K562 (cell line): ENCODE data around the gene UQCRFS1. TPM values are rescaled to one million over a fixed set of nuclear protein-coding genes. Genes with fewer than 3 reads are reported as not detected.

Experiments used
- ATAC-seq: fragments of 200-7000 bp; cut with Tn5 transposase; 3 replicates; pipeline ENCODE4 v1.9.1; 2020; ENCODE audit warnings: moderate library complexity
- Bru-seq: library from RNA; stranded (reverse); fragments of 400-500 nt; gene quantifications from one replicate; lab custom pipeline; 2021; lab: Mats Ljungman, UMichigan
- BruChase-seq, 2 experiments: library from RNA; stranded (reverse); fragments of 400-500 nt; gene quantifications; one replicate each; lab custom pipeline; 2021; lab: Mats Ljungman, UMichigan
- BruUV-seq: library from RNA; stranded (reverse); fragments of 400-500 nt; replicated peaks from 2 replicates; lab custom pipeline; 2021; lab: Mats Ljungman, UMichigan
- CTCF ChIA-PET: fragments of 300-600 bp; formaldehyde crosslinking; extraction: SDS; loops from one replicate; lab custom pipeline; 2021; ENCODE audit warnings: low intra/inter-chr PET ratio; lab: Yijun Ruan, JAX
- POLR2A ChIA-PET: fragments of 300-600, 350-650 bp; sonication (Branson Sonifier 250); formaldehyde crosslinking; extraction: SDS; loops from one replicate; lab custom pipeline; 2021; ENCODE audit warnings: antibody characterized with exemption, inconsistent platforms; lab: Yijun Ruan, JAX
- DNase-seq, 4 experiments: peaks; one replicate each; pipeline versions ENCODE4 v3.0.0 to v3.0.0-alpha.2; 2011 to 2018; ENCODE audit warnings: low spot score in 3 of 4, mixed read lengths in 3 of 4; ENCODE audit errors: extremely low read depth in 1 of 4
- FAIRE-seq: peaks from 2 replicates; lab custom pipeline; 2011; peaks lifted over from hg19 to GRCh38; lab: Jason Lieb, UNC
- H2AFZ ChIP-seq: 2 replicates; pipeline ENCODE4 v1.6.0; 2011; ENCODE audit warnings: low read depth, low read length, control low read depth, inconsistent platforms
- H3K27ac ChIP-seq: fragments of 200-600 bp; 3 replicates; pipeline ENCODE4 v1.8.0; 2011; ENCODE audit warnings: low read depth, mild to moderate bottlenecking, control low read depth, inconsistent platforms, low read length, moderate library complexity, mixed read lengths; ENCODE audit errors: extremely low read depth
- H3K27me3 ChIP-seq, 2 experiments: fragments of 300-600 bp in 1 of 2; 2 replicates in 1 of 2; 3 replicates in 1 of 2; pipeline versions ENCODE4 v1.6.0 to v1.8.0; 2011; ENCODE audit warnings: inconsistent platforms in 2 of 2, low read length in 2 of 2, mild to moderate bottlenecking in 1 of 2, mixed read lengths in 1 of 2, moderate library complexity in 1 of 2; ENCODE audit not compliant: control insufficient read depth in 2 of 2, insufficient read depth in 2 of 2
- H3K36me3 ChIP-seq: fragments of 300-600 bp; 3 replicates; pipeline ENCODE4 v1.8.0; 2011; ENCODE audit warnings: mild to moderate bottlenecking, low read length, inconsistent platforms; ENCODE audit not compliant: control insufficient read depth, insufficient read depth
- H3K4me1 ChIP-seq, 2 experiments: fragments of 200-600 bp in 1 of 2; replicated peaks in 1 of 2; 2 replicates in 1 of 2; 3 replicates in 1 of 2; pipeline versions ENCODE4 v1.5.1 to v1.8.0; 2011; ENCODE audit warnings: inconsistent platforms in 2 of 2, low read length in 2 of 2, mild to moderate bottlenecking in 1 of 2, mixed read lengths in 1 of 2, moderate library complexity in 1 of 2; ENCODE audit not compliant: control insufficient read depth in 2 of 2, insufficient read depth in 2 of 2
- H3K4me2 ChIP-seq: 2 replicates; pipeline ENCODE4 v1.6.1; 2011; ENCODE audit warnings: low read length, control low read depth, inconsistent platforms, mixed read lengths; ENCODE audit not compliant: insufficient read depth
- H3K4me3 ChIP-seq: fragments of 200-600 bp; sonication (generic), shearing (Covaris generic); 2 replicates; pipeline ENCODE4 v1.5.1; 2016; ENCODE audit warnings: control low read depth, inconsistent platforms
- H3K79me2 ChIP-seq: fragments of 200-600 bp; 3 replicates; pipeline ENCODE4 v1.8.0; 2011; ENCODE audit warnings: low read length, inconsistent platforms; ENCODE audit not compliant: control insufficient read depth, insufficient read depth
- H3K9ac ChIP-seq, 2 experiments: 2 replicates each; pipeline versions ENCODE4 v1.6.0 to v1.6.1; 2011; ENCODE audit warnings: low read depth in 2 of 2, low read length in 2 of 2, control low read depth in 1 of 2, inconsistent platforms in 1 of 2, mild to moderate bottlenecking in 1 of 2, mixed read lengths in 1 of 2; ENCODE audit not compliant: insufficient read depth in 1 of 2
- H3K9me1 ChIP-seq: one replicate; pipeline ENCODE4 v1.6.0; 2011; ENCODE audit warnings: inconsistent platforms, mild to moderate bottlenecking, low read length, moderate library complexity; ENCODE audit not compliant: control insufficient read depth, insufficient read depth
- H3K9me3 ChIP-seq: replicated peaks from 2 replicates; pipeline ENCODE4 v1.5.1; 2011; ENCODE audit warnings: low read depth, low read length, inconsistent platforms; ENCODE audit not compliant: control insufficient read depth, insufficient read depth
- H4K20me1 ChIP-seq: replicated peaks from 2 replicates; pipeline ENCODE4 v1.6.1; 2011; ENCODE audit warnings: low read length, inconsistent platforms, mixed read lengths; ENCODE audit not compliant: control insufficient read depth, insufficient read depth
- ZNF224 ChIP-seq: sonication (generic); formaldehyde crosslinking; IDR thresholded peaks from 2 replicates; pipeline ENCODE4 v1.8.0; 2022; ENCODE audit warnings: mild to moderate bottlenecking, missing genetic modification reagents
- WGBS: fragments of 100-300 bp; shearing (Covaris generic); methylation state at CpG from one replicate; pipeline ENCODE4 v1.1.6; 2016; ENCODE audit warnings: low coverage, mixed read lengths; ENCODE audit not compliant: insufficient coverage; ENCODE audit errors: missing lambda C conversion rate; 5-methylcytosine and 5-hydroxymethylcytosine counted together
- in situ Hi-C: fragments of 300-500 bp; cut with MboI; formaldehyde crosslinking; loops from 4 replicates; pipeline ENCODE4 v1.15.0; 2018; ENCODE audit warnings: inconsistent platforms, mixed read lengths
- intact Hi-C: fragments of 100-400 bp; cut with micrococcal nuclease; formaldehyde crosslinking; loops from 2 replicates; pipeline ENCODE4 v1.14.2; 2022
- long read RNA-seq, 3 experiments: library from polyadenylated mRNA in 2 of 3; library from RNA in 1 of 3; unstranded in 2 of 3; stranded (forward) in 1 of 3; transcript quantifications; one replicate each; pipeline ENCODE4 v2.0.0, GENCODE V29; 2019 to 2022
- polyA minus RNA-seq, 3 experiments: library from RNA; depleted of rRNA, polyadenylated mRNA; stranded (reverse); fragments of >200 nt; gene quantifications; 2 replicates each; pipeline ENCODE4 v1.2.3, GENCODE V29; 2011
- polyA plus RNA-seq, 8 experiments: library from polyadenylated mRNA; depleted of rRNA in 4 of 8; stranded (reverse) in 5 of 8; unstranded in 3 of 8; fragments of >200 nt; fragmentation: Nextera tagmentation in 2 of 8; fragmentation: Illumina TruSeq in 1 of 8; extraction: Ambion mirVana in 2 of 8; extraction: Trizol in 1 of 8; gene quantifications; 2 replicates each; pipeline versions ENCODE4 v1.2.1 to v1.2.3, GENCODE V29; 2011 to 2014; ENCODE audit warnings: inconsistent platforms in 1 of 8, missing spikeins in 1 of 8
- total RNA-seq, 7 experiments: library from RNA; depleted of rRNA in 6 of 7; stranded (reverse); fragments of >200 nt in 6 of 7; fragmentation: Illumina TruSeq in 2 of 7; extraction: Trizol in 2 of 7; gene quantifications; 2 replicates each; pipeline versions ENCODE4 v1.2.1 to v1.2.3, GENCODE V29; 2011 to 2021; ENCODE audit warnings: low replicate concordance in 1 of 7
- TF ChIP-seq, protein P1 (sequence below), 2 experiments: fragments of 450-650 bp in 1 of 2; sonication (generic) in 1 of 2; formaldehyde crosslinking in 1 of 2; IDR thresholded peaks; 2 replicates each; pipeline versions ENCODE4 v1.7.1 to v1.9.0; 2016 to 2022; ENCODE audit warnings: inconsistent platforms in 1 of 2, mild to moderate bottlenecking in 1 of 2, missing genetic modification reagents in 1 of 2

The UQCRFS1 gene
- total RNA-seq (2011; cell fraction: chromatin; rRNA removed; ENCODE audit: low replicate concordance) = 23.2 and 27.4 TPM in 2 replicates
- total RNA-seq (2011; cell fraction: nucleolus; rRNA removed) = 25.4 and 28.3 TPM in 2 replicates
- 34.5 and 42.1 TPM in 2 replicates for total RNA-seq (2011; cell fraction: nucleoplasm; rRNA removed)
- total RNA-seq (2014; rRNA removed) = 64.7 and 71.2 TPM in 2 replicates
- total RNA-seq (2014; rRNA removed; fragmentation: Illumina TruSeq; extraction: Trizol) = 65.1 and 71.9 TPM in 2 replicates
- 59.1 and 61.1 TPM in 2 replicates for total RNA-seq (2015; rRNA removed; fragmentation: Illumina TruSeq; extraction: Trizol)
- 59.1 and 59.7 TPM in 2 replicates for total RNA-seq (2021)
- polyA plus RNA-seq (2011; rRNA removed) = 93.5 and 110 TPM in 2 replicates
- polyA plus RNA-seq (2011; cell fraction: cytosol; rRNA removed) = 76.2 and 102 TPM in 2 replicates
- 25.8 and 43.8 TPM in 2 replicates for polyA plus RNA-seq (2011; cell fraction: nucleus; rRNA removed)
- polyA plus RNA-seq (2012) = 40.7 and 48.5 TPM in 2 replicates
- 68.9 and 82.5 TPM in 2 replicates for polyA plus RNA-seq (2014; fragmentation: Illumina TruSeq; extraction: Trizol)
- polyA plus RNA-seq (2014; fragmentation: Nextera tagmentation; extraction: Ambion mirVana) = 10 to 100 TPM; 10.8 to 17.4 TPM
- 85.9 and 88.6 TPM in 2 replicates for polyA plus RNA-seq (2014; rRNA removed)
- 67.2 and 71.6 TPM in 2 replicates for polyA minus RNA-seq (2011; rRNA and poly(A)+ RNA removed)
- polyA minus RNA-seq (2011; cell fraction: cytosol; rRNA and poly(A)+ RNA removed) = 20.2 and 28.6 TPM in 2 replicates
- polyA minus RNA-seq (2011; cell fraction: nucleus; rRNA and poly(A)+ RNA removed) = 21.7 and 40.9 TPM in 2 replicates
- percentile 98 among the genes with signal in this experiment for Bru-seq, nascent RNA
- BruChase-seq, experiment 1, labeled RNA remaining after a 2-hour chase = percentile 96 among the genes with signal in this experiment
- BruChase-seq, experiment 2, labeled RNA remaining after a 6-hour chase = percentile 94 among the genes with signal in this experiment
- long read RNA-seq, experiment 1, transcript UQCRFS1-201 (2 exons, 3,475 nt) = major isoform, 640 of 671 reads
- long read RNA-seq, experiment 1, partial matches to known transcripts = 0 of 671 reads
- long read RNA-seq, experiment 1, other reads (novel, unspliced or antisense) = 31 of 671 reads
- long read RNA-seq, experiment 2, transcript UQCRFS1-201 (2 exons, 3,475 nt) = major isoform, 289 of 311 reads
- long read RNA-seq, experiment 2, partial matches to known transcripts = 0 of 311 reads
- long read RNA-seq, experiment 2, other reads (novel, unspliced or antisense) = 22 of 311 reads
- long read RNA-seq, experiment 3, transcript UQCRFS1-201 (2 exons, 3,475 nt) = major isoform, 492 of 497 reads
- long read RNA-seq, experiment 3, partial matches to known transcripts = 0 of 497 reads
- long read RNA-seq, experiment 3, other reads (novel, unspliced or antisense) = 5 of 497 reads

GRCh38 chr19:29212648-29213573 lies at the start of gene UQCRFS1:
UQCRFS1 (minus strand) TSS chr19:29213151; CDS start chr19:29213118, 33 bp downstream.
- DNase-seq (peak; percentile 89 to 97 (median 90)), FAIRE-seq (peak; percentile 71), ATAC-seq (peak; percentile 97)
- Histone ChIP-seq H3K79me2 (peaks cover 51% of the 10 kb centered on the region), H3K4me1 (peaks cover 3 to 13% of the 10 kb centered on the region in 2 experiments; a peak in 3 of 5 replicates), H3K9me1 (no peaks in the 10 kb centered on the region), H3K4me2 (peak within 1 kb of the TSS; percentile 99), H3K27ac (peak within 1 kb of the TSS; percentile 95), H3K27me3 (peaks cover 9 to 13% of the 10 kb centered on the region in 2 experiments; a peak in 4 of 5 replicates), H3K9me3 (no peaks in the 10 kb centered on the region), H3K9ac (peak within 1 kb of the TSS; percentile 96 to 100), H3K36me3 (peaks cover 32% of the 10 kb centered on the region), H2AFZ (peak within 1 kb of the TSS; percentile 87), H3K4me3 (peak within 1 kb of the TSS; percentile 65), H4K20me1 (peaks cover 20% of the 10 kb centered on the region)
- in situ Hi-C loops = no loop called here
- WGBS = under 1% methylated on average over 65 of the region's 95 CpGs
- ChIA-PET CTCF (no interaction called here), POLR2A (interaction anchor here (0.7 to 1.3 kb wide), 4 partner anchors 9 to 400 kb away, joined by 3 to 5 read pairs (median 4); no protein-coding TSS in a partner anchor)
- intact Hi-C loops = no loop called here
- BruUV-seq = no TSS peak
- TF ChIP-seq, protein P1, sequence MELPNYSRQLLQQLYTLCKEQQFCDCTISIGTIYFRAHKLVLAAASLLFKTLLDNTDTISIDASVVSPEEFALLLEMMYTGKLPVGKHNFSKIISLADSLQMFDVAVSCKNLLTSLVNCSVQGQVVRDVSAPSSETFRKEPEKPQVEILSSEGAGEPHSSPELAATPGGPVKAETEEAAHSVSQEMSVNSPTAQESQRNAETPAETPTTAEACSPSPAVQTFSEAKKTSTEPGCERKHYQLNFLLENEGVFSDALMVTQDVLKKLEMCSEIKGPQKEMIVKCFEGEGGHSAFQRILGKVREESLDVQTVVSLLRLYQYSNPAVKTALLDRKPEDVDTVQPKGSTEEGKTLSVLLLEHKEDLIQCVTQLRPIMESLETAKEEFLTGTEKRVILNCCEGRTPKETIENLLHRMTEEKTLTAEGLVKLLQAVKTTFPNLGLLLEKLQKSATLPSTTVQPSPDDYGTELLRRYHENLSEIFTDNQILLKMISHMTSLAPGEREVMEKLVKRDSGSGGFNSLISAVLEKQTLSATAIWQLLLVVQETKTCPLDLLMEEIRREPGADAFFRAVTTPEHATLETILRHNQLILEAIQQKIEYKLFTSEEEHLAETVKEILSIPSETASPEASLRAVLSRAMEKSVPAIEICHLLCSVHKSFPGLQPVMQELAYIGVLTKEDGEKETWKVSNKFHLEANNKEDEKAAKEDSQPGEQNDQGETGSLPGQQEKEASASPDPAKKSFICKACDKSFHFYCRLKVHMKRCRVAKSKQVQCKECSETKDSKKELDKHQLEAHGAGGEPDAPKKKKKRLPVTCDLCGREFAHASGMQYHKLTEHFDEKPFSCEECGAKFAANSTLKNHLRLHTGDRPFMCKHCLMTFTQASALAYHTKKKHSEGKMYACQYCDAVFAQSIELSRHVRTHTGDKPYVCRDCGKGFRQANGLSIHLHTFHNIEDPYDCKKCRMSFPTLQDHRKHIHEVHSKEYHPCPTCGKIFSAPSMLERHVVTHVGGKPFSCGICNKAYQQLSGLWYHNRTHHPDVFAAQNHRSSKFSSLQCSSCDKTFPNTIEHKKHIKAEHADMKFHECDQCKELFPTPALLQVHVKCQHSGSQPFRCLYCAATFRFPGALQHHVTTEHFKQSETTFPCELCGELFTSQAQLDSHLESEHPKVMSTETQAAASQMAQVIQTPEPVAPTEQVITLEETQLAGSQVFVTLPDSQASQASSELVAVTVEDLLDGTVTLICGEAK (IDR thresholded peaks at IDR 0.05) = 0 out of 2 replicates have a peak, but pooled peaks have one; percentile 49
- TF ChIP-seq, protein P1 (CRISPR knock-in tag; IDR thresholded peaks at IDR 0.05) = no peak
- no peak for TF ChIP-seq ZNF224 (CRISPR knock-in tag)
